ENCODE data around the gene MRPL24.

The MRPL24 gene

DNA sequence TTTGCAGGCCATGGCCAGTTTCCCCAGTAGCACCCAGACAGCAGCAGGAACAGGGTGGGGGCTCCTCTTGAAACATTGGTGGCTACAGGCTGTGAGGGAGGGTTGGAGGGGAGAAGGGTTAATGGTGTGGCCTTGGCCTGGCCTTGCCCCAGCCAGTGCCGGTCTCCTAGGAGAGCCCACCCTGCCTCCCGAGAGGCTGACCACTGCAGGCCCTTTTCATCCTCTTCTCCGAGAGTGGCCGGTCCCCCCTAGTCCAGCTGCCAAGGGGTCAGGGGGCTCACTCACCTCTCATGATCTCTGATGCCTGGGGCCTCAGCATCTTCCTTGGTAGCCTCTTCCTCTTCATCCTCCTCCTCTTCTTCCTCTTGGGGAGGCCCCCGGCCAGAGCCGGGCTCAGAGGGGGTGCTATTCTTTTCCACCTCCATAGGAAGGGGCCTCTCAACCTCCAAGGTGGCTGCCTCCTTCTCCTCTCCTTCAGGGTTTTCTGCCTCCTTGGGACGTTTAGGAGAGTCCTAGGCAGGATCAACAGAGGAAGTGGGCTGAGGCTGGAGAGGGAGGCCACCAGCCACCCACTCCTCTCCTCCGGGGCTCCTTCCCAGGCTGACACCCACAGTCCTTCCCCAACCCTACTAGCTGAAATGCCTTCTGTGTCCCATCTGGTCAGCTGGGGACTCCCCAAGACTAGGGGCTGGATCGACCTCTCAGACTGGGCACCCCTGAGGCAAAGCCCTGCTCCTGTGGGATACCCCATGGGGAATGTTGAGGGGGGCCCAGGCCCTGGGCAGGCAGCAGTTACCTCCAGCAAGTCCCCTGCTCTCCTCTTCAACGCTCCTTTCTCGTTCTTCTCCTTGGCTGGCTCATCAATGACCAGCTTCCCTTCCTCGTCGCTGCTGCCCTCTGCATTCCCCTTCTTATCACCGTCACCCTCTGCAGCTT lies 2.7 kb upstream of the MRPL24 start:
- DNase-seq (ENCODE audit: low read depth, low spot score), result no peak

DNA sequence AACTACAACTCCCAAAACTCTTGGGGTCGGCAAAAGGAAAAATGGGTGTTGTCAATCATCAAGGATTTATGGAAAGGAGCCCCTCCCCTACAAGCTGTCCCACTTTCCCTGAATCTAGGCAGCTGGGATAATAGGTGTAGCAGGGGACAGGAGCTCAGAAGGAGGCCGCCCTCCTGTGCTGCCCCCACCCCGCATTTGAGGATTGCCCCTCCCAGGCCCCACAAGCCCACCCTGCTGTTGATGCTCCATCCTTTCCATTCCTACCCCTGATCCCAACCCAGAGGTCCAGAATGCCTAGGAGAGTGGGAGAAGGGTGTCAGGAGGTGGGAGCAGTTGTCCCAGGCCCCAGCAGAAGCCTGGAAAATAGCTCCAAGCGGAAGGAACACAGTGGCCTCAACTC lies 1.9 kb upstream of the MRPL24 start:
- no peak for DNase-seq (ENCODE audit: low read depth, low spot score)

GRCh38 chr1:156742017-156742416 lies 1.1 kb upstream of the MRPL24 start:
- DNase-seq (ENCODE audit: low read depth, low spot score), result no peak

GRCh38 chr1:156741481-156741983 lies 644 bp upstream of the MRPL24 start:
- DNase-seq (ENCODE audit: low read depth, low spot score), result no peak

DNA sequence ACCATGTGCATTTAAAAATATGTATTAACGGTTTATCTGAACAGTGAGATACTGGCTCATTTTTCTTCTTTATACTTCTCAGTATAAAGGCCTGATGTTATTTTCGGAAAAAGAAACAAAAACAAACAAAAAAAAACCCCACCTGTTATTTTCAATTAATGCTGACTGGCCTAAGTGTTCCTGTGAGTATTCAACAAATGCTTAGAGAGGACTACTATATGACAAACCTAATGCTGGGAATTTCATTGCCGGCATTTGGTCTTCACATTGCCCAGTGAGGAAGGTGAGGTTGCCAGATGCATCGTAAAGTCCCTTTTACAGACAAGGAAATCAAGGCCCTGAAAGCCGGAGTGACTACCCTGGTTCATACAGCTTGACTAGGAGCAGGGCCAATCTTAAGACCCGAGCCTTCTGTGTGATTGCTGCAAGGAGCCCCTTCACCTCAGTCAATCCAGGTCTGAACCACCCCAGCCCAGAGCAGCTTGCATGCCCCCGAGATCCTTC lies 599 bp downstream of the MRPL24 start:
- DNase-seq (ENCODE audit: low read depth, low spot score), result no peak

GRCh38 chr1:156738916-156739315 lies 2.0 kb downstream of the MRPL24 start:
- DNase-seq (ENCODE audit: low read depth, low spot score), result no peak

- DNase-seq (ENCODE audit: low read depth, low spot score), result no peak
Measured at GRCh38 chr1:156738407-156738806, 2.5 kb downstream of the MRPL24 start.

DNA sequence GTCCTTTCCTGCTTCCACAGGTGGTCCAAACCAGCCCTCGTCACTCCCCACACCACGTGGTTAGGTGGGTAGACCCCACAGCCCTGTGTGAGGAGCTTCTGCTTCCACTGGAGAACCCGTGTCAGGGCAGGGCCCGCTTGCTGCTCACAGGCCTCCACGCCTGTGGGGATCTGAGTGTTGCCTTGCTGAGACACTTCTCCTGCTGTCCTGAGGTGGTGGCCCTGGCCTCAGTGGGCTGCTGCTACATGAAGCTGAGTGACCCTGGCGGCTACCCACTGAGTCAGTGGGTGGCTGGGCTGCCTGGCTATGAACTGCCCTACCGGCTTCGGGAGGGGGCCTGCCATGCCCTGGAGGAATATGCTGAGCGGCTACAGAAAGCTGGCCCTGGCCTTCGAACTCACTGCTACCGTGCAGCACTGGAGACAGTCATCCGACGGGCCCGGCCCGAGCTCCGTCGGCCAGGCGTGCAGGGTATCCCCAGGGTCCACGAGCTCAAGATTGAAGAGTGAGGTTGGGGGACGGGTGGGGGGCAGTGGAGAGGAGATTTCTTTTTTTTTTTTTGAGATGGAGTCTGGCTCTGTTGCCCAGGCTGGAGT lies 6.8 kb downstream of the MRPL24 start:
- DNase-seq (ENCODE audit: low read depth, low spot score), result no peak

- DNase-seq (ENCODE audit: low read depth, low spot score), result peak; percentile 97
Measured at GRCh38 chr1:156728599-156729462, 12.1 kb downstream of the MRPL24 start, which contains the start of gene ISG20L2. Gene ISG20L2 (minus strand): TSS chr1:156728766. CDS start chr1:156727652, 1,114 bp downstream.

DNA sequence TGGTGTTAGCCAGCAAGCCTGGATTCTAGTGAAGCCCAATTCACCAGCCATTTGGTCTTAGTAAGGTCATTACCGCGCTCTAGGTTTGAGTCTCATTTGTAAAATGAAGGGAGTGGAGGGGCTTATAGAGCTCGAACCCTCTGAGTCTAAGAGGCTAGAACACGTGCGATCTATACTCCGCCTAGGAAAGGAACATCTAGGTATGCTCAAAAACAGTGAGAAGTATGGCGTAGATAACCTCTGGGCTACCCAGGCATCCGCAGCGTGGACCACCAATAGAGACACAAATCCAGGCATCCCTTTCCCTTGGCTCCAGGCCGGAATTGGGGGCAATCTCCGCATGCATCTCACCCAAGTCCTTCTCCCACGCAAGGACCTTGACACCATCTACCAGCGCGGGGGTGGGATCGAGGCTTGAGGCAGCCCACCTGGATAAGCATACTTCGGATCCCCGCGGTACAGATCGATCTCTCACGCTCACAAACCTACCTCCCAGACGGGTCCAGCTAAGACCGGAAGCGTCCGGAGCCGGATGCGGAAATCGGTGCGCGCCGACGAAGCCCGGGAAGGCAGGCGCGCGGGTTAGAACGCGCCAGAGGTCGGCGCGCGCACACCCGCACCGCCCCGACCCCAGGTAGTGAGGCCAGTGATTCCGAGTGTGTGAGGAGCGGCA lies 12.8 kb downstream of the MRPL24 start, which contains the start of gene METTL25B:
Gene METTL25B (plus strand): TSS at position 544 of the 673 bp plus-strand sequence. CDS start 636 bp downstream, outside the sequence.
- DNase-seq (ENCODE audit: low read depth, low spot score), result peak; percentile 89

DNA sequence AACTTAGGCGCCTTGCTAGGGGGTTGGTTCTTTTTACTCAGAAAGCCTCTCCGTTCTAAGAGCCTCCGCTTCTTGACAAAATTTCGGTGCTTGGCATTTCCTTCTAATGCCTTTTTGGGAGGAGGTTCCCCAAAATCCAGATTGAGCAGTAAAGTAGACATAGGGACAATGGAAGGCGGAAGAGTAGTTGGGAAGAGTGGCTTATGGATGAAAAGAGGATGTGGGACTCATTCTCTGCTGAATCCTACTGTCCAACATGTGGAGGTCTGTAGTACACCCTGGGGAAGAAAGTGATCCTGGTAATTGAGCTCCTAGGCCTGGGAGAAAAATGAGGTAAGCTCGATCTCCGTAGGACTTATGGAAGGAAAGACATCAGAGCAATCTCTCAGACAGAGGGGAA lies 13.4 kb downstream of the MRPL24 start:
- DNase-seq (ENCODE audit: low read depth, low spot score), result no peak

GRCh38 chr1:156726549-156727226 lies 14.2 kb downstream of the MRPL24 start:
- peak; percentile 81 for DNase-seq (ENCODE audit: low read depth, low spot score)

DNA sequence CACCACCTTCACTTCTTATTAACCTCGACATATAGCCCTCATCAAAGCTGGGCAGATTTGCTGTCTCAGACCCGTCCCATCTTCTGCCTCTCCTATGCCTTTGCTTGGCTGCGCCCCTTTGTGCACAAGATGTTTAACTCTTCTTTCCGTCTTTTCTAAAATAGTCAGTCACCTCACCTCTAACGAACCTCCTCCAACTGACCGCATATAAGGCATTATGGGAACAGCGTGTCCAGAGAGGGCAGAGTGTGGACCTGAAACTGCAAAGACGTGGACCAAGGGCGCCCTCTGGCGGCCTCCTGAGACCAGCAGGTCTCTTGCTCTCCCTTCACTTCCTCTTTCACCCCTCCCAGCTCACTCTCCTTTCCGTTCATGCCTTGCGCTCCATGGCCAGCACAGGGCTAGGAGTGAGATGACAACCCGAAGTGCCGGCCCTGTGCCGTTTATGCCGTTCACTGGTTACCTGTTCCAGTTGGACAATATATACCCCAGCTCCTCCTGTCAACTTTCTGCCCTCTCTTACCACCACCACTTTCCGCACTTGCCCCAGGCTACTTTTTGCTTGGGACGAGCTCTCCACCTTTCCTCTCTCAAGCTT lies 15.1 kb downstream of the MRPL24 start:
- DNase-seq (ENCODE audit: low read depth, low spot score), result peak; percentile 98

GRCh38 chr1:156721535-156721934 lies 19.4 kb downstream of the MRPL24 start:
- DNase-seq (ENCODE audit: low read depth, low spot score), result no peak

- no peak for DNase-seq (ENCODE audit: low read depth, low spot score)
Measured at GRCh38 chr1:156721131-156721530, 19.8 kb downstream of the MRPL24 start.

DNA sequence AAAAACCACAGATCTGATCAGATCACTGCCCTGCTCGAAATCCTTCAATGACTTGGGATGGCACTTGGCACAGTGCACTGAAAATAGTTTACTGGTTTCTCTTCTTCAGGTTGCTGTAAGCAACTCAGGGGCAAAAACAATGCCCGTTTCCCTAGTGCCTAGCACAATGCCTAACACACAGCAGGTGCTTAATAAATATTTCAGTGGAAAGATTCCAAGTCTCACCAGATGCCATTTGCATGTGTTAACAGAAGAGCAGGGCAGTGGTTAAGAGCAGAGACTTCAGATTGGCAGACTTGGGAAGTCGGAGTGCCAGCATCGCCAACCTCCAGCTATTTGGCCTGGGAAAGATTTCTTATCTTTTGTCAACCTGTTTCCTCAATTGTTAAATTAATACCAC lies 23.5 kb downstream of the MRPL24 start:
- DNase-seq (ENCODE audit: low read depth, low spot score), result no peak

DNA sequence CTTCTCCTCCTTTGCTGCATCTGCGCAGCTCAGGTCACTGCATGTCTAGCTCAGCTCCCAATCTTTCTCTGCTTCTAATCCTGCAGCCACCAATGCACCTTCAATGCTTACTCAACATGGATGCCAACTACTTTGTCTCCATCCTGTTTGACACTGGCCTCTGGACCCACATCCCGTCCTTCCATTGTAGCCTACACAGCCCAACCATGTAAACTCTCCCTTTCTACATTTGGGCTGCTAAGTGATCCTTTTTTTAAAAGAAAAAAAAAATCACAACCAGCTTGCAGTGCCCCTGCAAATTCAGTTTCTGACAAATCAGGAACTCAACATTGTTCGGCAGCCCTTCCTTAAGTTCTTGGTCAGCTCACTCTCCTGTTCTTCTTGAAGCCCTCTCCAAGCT lies 26.1 kb downstream of the MRPL24 start:
- DNase-seq (ENCODE audit: low read depth, low spot score), result peak; percentile 31

DNA sequence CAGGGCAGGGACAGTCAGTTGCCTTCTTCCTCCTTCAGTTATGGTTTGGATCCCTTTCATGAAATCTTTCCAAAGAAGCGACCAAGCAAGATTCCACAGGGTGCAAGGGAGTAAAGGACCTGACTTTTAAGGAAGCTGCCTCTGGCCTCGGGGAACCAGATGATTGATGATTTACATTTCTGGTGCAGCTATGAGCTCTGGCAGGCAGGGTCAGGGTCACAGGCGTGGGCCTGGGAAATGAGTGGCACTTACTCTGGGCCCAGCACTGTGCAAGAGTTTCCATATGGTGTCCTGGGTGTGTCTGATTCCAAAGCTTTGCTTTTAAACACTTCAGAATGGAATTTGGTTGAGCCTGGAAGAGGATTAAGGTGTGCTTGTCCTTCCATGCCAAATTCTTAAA lies 28.3 kb downstream of the MRPL24 start:
- peak; percentile 56 for DNase-seq (ENCODE audit: low read depth, low spot score)

- DNase-seq (ENCODE audit: low read depth, low spot score), result peak; percentile 90
Measured at GRCh38 chr1:156711011-156711817, 29.7 kb downstream of the MRPL24 start.
